Stimulated activated CD8-positive, alpha-beta memory T cell treated with anti-CD3 and anti-CD28 coated beads, Interleukin-7, amount 100 ng/mL, for 1 hour (primary cell): ENCODE data around the gene EIF3L.

ENCODE experiments used
- DNase-seq, 2 donors: peaks; one replicate each; pipeline ENCODE4 v3.0.0-alpha.2; 2020; ENCODE audit warnings: low read depth in 2 of 2

Gene EIF3L

GRCh38 chr22:37927637-37927936 is 78.4 kb downstream of the EIF3L start:
- DNase-seq: no peak

DNA sequence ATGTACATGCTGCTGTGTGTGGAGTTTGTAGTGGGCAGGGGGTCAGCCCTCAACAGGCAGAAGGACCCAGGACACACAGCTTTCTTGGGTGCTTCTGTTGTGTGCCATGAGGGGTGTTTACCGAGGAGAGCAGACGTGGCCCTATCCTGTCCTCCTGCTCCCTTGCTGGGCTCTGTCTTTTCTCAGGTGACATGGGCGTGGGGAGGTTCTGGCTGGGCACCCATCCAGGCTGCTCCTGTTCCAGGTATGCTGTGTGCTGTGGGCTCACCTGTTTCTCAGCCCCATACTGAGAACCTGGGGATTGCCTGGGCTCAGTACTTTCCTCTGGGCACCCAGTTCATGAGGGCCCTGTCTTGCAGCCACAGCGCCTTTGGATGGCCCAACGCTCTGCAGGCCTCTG is 80.2 kb downstream of the EIF3L start:
- DNase-seq: no peak

GRCh38 chr22:37930270-37930951 is 81.2 kb downstream of the EIF3L start:
- no peak for DNase-seq

GRCh38 chr22:37930952-37931440 is 81.8 kb downstream of the EIF3L start:
- no peak for DNase-seq

DNA sequence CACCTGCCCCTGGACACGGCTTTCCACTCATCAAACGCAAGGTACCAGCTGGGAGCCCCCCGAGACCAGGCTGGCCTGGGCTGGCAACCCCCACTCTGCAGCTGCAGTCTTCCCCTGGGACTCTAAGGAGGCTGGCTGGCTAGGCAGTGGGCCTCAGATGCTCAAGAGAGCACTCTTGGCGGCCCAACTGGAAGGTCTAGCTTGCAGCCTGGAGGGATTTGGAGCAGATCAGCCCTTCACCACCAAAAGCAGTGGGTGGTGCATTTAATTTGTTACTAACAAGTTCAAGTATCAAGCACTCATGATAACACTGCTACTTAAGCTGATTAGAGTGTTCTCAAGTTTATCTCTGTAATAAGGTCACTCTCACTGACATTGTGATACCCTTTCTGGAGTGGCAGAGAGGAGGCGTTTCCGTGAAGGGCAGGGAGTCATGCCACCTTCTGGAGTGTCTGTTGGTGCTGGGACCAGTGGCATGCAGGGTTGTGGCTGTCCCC is 82.7 kb downstream of the EIF3L start:
- DNase-seq: no peak

DNA sequence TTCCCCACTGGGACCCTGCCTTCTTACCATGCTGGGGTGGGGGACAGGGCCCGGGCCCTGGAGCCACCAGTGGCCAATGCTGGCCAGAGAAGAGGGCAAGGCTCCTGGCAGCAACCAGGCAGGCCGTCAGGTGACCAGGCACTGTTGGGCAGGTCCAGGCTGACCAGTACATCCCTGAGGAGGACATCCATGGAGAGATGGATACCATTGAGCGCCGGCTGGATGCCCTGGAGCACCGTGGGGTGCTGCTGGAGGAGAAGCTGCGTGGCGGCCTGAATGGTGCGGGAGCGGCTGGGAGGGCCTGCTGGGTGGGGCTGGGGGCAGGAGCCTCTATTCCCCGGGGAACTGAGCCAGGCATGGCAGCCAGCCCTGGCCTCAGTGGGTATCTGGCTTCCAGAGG is 83.2 kb downstream of the EIF3L start:
- no peak for DNase-seq

- no peak for DNase-seq
These were observed 83.8 kb downstream of the EIF3L start for GRCh38 chr22:37932821-37933578.

DNA sequence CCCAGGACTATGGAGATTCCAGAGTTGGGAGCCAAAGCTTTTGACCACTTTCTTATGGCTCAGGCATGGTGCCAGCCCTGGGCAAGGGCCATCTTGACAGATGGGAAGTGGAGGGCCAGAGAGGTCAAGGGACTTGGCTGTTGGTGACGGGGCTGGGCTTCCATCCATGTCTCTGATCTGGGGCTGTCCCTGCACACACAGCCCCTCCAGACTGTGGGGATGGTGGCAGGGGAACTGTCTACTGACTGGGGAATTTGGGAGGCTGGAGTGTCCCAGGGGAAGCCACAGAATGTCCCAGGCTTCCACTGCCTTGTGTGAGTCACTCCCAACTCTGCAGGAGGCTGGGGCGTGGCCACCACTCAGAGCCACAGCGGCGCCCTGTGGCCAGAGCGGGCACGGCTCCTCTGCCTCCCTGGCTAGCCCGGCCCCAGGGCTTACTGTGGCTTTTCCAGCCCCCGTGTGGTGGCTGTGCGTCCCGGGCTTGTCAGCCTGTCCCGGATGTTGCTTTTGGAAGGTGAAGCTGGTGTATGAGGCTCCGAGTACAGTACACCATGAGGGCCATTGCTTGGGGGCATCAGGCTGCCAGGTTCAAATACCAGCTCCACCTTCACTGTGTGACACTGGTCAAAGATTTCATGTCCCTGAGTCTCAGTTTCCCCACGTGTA is 84.6 kb downstream of the EIF3L start:
- DNase-seq: peak; percentile 59 to 68
